SK-N-SH treated with all-trans-retinoic acid at 6 μM for 48 hours (cell line): Measurements from ENCODE around the gene EML6.

Source experiments
- ATAC-seq: fragments of 200-7000 bp; cut with Tn5 transposase; 3 replicates; pipeline ENCODE4 v1.9.1; 2020; ENCODE audit warnings: mild to moderate bottlenecking, moderate library complexity
- ARNTL ChIP-seq: fragments of 450-650 bp; formaldehyde crosslinking; IDR thresholded peaks from 2 replicates; pipeline ENCODE4 v1.5.0; 2020; ENCODE audit warnings: low read depth, mild to moderate bottlenecking, moderate library complexity, borderline replicate concordance
- BACH2 ChIP-seq: fragments of 250-450 bp; sonication (Bioruptor Pico); IDR thresholded peaks from 2 replicates; pipeline ENCODE4 v1.9.0; 2021; ENCODE audit warnings: mild to moderate bottlenecking, borderline replicate concordance
- CSDC2 ChIP-seq: fragments of 250-450 bp; sonication (Bioruptor Pico); IDR thresholded peaks from 2 replicates; pipeline ENCODE4 v1.5.0; 2020; ENCODE audit warnings: mild to moderate bottlenecking, moderate library complexity
- CSRNP3 ChIP-seq: fragments of 250-450 bp; sonication (Bioruptor Pico); IDR thresholded peaks from 2 replicates; pipeline ENCODE4 v1.5.1; 2021; ENCODE audit warnings: mild to moderate bottlenecking, moderate library complexity
- GLIS3 ChIP-seq: fragments of 250-450 bp; sonication (Bioruptor Pico); IDR thresholded peaks from 2 replicates; pipeline ENCODE4 v1.5.0; 2020; ENCODE audit warnings: mild to moderate bottlenecking, moderate library complexity
- ISL1 ChIP-seq: fragments of 250-450 bp; sonication (Bioruptor Pico); IDR thresholded peaks from 2 replicates; pipeline ENCODE4 v2.1.2; 2022; ENCODE audit warnings: mild to moderate bottlenecking, moderate library complexity
- OSR1 ChIP-seq: fragments of 250-450 bp; sonication (Bioruptor Pico); IDR thresholded peaks from 2 replicates; pipeline ENCODE4 v1.8.0; 2022; ENCODE audit warnings: moderate library complexity, mild to moderate bottlenecking, inconsistent platforms
- PATZ1 ChIP-seq: fragments of 250-450 bp; sonication (Bioruptor Pico); IDR thresholded peaks from 2 replicates; pipeline ENCODE4 v1.8.0; 2020; ENCODE audit warnings: mild to moderate bottlenecking, moderate library complexity, borderline replicate concordance
- PPARA ChIP-seq: fragments of 250-450 bp; sonication (Bioruptor Pico); IDR thresholded peaks from 2 replicates; pipeline ENCODE4 v1.5.0; 2020; ENCODE audit warnings: mild to moderate bottlenecking, borderline replicate concordance
- RARB ChIP-seq: fragments of 250-450 bp; sonication (Bioruptor Pico); IDR thresholded peaks from 2 replicates; pipeline ENCODE4 v1.8.0; 2021; ENCODE audit warnings: mild to moderate bottlenecking, moderate library complexity
- SNAI2 ChIP-seq: fragments of 250-450 bp; sonication (Bioruptor Pico); IDR thresholded peaks from 2 replicates; pipeline ENCODE4 v1.5.0; 2020; ENCODE audit warnings: mild to moderate bottlenecking, moderate library complexity
- TCF4 ChIP-seq: fragments of 250-450 bp; sonication (Bioruptor Pico); IDR thresholded peaks from 2 replicates; pipeline ENCODE4 v1.8.0; 2021; ENCODE audit warnings: mild to moderate bottlenecking, moderate library complexity, borderline replicate concordance
- TOX ChIP-seq: fragments of 250-450 bp; sonication (Bioruptor Pico); IDR thresholded peaks from 2 replicates; pipeline ENCODE4 v1.8.0; 2021; ENCODE audit warnings: mild to moderate bottlenecking, moderate library complexity, borderline replicate concordance
- TSHZ2 ChIP-seq: fragments of 250-450 bp; sonication (Bioruptor Pico); IDR thresholded peaks from 2 replicates; pipeline ENCODE4 v1.5.0; 2020; ENCODE audit warnings: mild to moderate bottlenecking, moderate library complexity
- ZFP30 ChIP-seq: fragments of 450-650 bp; formaldehyde crosslinking; IDR thresholded peaks from 2 replicates; pipeline ENCODE4 v1.5.0; 2022; ENCODE audit warnings: mild to moderate bottlenecking, moderate library complexity
- ZNF70 ChIP-seq: fragments of 450-650 bp; formaldehyde crosslinking; IDR thresholded peaks from 2 replicates; pipeline ENCODE4 v1.5.0; 2020; ENCODE audit warnings: mild to moderate bottlenecking, moderate library complexity

EML6 gene

GRCh38 chr2:54897420-54898310, 174.2 kb downstream of the EML6 start:
- TF ChIP-seq TCF4 (CRISPR knock-in tag) (no peak), TSHZ2 (no peak), SNAI2 (CRISPR knock-in tag) (no peak), TOX (CRISPR knock-in tag) (no peak), ZFP30 (CRISPR knock-in tag) (no peak), CSRNP3 (no peak), GLIS3 (CRISPR knock-in tag) (no peak)
- ATAC-seq = no peak

GRCh38 chr2:54898456-54899226, 175.2 kb downstream of the EML6 start:
- TF ChIP-seq PATZ1 (CRISPR knock-in tag) (no peak), RARB (no peak), ISL1 (CRISPR knock-in tag) (no peak), GLIS3 (CRISPR knock-in tag) (no peak), ZFP30 (CRISPR knock-in tag) (no peak), BACH2 (CRISPR knock-in tag) (no peak), TSHZ2 (no peak), ARNTL (CRISPR knock-in tag) (no peak), CSDC2 (no peak), ZNF70 (CRISPR knock-in tag) (no peak), PPARA (CRISPR knock-in tag) (no peak), CSRNP3 (no peak), OSR1 (CRISPR knock-in tag) (no peak)
- ATAC-seq = no peak
